ENCODE measurements around the gene LRP11. TPM values are rescaled to one million over a fixed set of nuclear protein-coding genes. Genes with fewer than 3 reads are reported as not detected.
"Not testable (repeated sequence)": the region's sequence is repeated elsewhere in the genome, so short reads cannot be mapped to it uniquely, and the experiment has no call there.

Gene LRP11
- total RNA-seq, 1 experiment from 2014 or later: 14.8 TPM

DNA sequence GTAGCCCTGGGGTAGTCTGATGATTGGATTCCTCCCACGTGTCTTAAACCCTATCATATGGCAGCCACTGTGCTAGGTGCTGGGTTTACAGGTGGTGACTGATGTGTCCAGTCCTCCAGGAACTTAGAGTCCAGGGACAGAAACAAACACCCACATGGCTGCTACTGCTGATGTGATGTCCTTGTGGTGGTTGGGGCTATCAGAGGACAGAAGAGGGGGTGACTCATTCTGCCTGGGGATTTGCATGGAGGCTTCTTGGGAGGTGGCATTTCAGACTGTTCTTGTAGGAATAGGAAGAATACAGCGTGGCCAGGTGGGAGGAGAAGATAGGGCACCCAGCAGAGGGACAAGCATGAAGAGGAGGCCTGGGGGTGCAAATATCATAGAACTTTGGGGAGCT lies 48.9 kb upstream of the LRP11 start:
- Histone ChIP-seq H2BK20ac (ENCODE audit: low read depth, low read length, poor library complexity, severe bottlenecking) (no peak overlapping the region), H3K9ac (ENCODE audit: extremely low read depth, insufficient read length, low read length) (no peak overlapping the region), H3K4ac (ENCODE audit: low read depth, low read length) (no peak overlapping the region), H4K5ac (ENCODE audit: insufficient read length, low read depth, low read length) (no peak overlapping the region), H2AK5ac (ENCODE audit: insufficient read length, low read length) (no peak overlapping the region), H3K4me2 (ENCODE audit: insufficient read depth, insufficient read length, low read length) (no peak overlapping the region), H3K27me3 (ENCODE audit: insufficient read depth, low read length) (no peaks in the 10 kb centered on the region; the same call in 1 of the 2 replicates), H3K23ac (ENCODE audit: insufficient read length, low read depth, low read length) (no peak overlapping the region), H3K9me3 (ENCODE audit: control insufficient read depth, low read depth, low read length) (no peaks in the 10 kb centered on the region), H2AFZ (ENCODE audit: low read length) (no peak overlapping the region), H3K79me2 (ENCODE audit: insufficient read depth, low read length) (no peaks in the 10 kb centered on the region), H3K14ac (ENCODE audit: insufficient read depth, low read length) (no peak overlapping the region), H2BK12ac (ENCODE audit: insufficient read length, low read depth, low read length) (no peak overlapping the region), H3K79me1 (ENCODE audit: insufficient read depth, low read depth, low read length, poor library complexity, severe bottlenecking) (no peaks in the 10 kb centered on the region), H2BK5ac (ENCODE audit: insufficient read length, low read length) (no peak overlapping the region), H4K8ac (replicated peaks; ENCODE audit: insufficient read length, low read depth, low read length) (no peak overlapping the region), H4K20me1 (ENCODE audit: control insufficient read depth, insufficient read depth, insufficient read length) (peaks cover 2% of the 10 kb centered on the region), H3K18ac (ENCODE audit: insufficient read length, low read depth, low read length) (no peak overlapping the region), H2BK15ac (ENCODE audit: low read depth, low read length) (no peak overlapping the region), H3K56ac (ENCODE audit: insufficient read length, low read depth, low read length) (no peak overlapping the region), H2BK120ac (ENCODE audit: low read depth, low read length, poor library complexity, severe bottlenecking) (no peak overlapping the region), H4K91ac (ENCODE audit: insufficient read length, low read depth, low read length) (no peak overlapping the region), H3T11ph (ENCODE audit: low read length) (no peak overlapping the region), H3K4me1 (ENCODE audit: insufficient read depth, low read length) (no peaks in the 10 kb centered on the region), H3K27ac (ENCODE audit: insufficient read length, low read depth, low read length) (no peak overlapping the region), H3K23me2 (ENCODE audit: insufficient read length, low read depth, low read length, poor library complexity, severe bottlenecking) (no peaks in the 10 kb centered on the region)
- no peaks in the 10 kb centered on the region for H3K4me1 Mint-ChIP-seq
- H3K9me3 Mint-ChIP-seq: peaks cover 22 to 24% of the 10 kb centered on the region in 2 experiments
- no peak overlapping the region for H3K4me3 Mint-ChIP-seq
- TF ChIP-seq, protein P1, sequence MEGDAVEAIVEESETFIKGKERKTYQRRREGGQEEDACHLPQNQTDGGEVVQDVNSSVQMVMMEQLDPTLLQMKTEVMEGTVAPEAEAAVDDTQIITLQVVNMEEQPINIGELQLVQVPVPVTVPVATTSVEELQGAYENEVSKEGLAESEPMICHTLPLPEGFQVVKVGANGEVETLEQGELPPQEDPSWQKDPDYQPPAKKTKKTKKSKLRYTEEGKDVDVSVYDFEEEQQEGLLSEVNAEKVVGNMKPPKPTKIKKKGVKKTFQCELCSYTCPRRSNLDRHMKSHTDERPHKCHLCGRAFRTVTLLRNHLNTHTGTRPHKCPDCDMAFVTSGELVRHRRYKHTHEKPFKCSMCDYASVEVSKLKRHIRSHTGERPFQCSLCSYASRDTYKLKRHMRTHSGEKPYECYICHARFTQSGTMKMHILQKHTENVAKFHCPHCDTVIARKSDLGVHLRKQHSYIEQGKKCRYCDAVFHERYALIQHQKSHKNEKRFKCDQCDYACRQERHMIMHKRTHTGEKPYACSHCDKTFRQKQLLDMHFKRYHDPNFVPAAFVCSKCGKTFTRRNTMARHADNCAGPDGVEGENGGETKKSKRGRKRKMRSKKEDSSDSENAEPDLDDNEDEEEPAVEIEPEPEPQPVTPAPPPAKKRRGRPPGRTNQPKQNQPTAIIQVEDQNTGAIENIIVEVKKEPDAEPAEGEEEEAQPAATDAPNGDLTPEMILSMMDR (conservative IDR thresholded peaks at IDR 0.05): no peak
- DNase-seq: no peak
- H3K36me3 Mint-ChIP-seq (ENCODE audit: insufficient read depth in 1 of 3, low read depth in 3 of 3): peaks cover 1 to 2% (median 2%) of the 10 kb centered on the region in 3 experiments; a peak in 4 of 7 replicates
- H3K27ac Mint-ChIP-seq: no peak overlapping the region
- no CpG with 5 or more reads among the region's 2 CpGs for whole genome bisulfite sequencing (ENCODE audit: extremely low coverage, insufficient read length, low lambda C conversion rate)
- peaks cover 51% of the 10 kb centered on the region for H3K27me3 Mint-ChIP-seq (ENCODE audit: low read depth)

DNA sequence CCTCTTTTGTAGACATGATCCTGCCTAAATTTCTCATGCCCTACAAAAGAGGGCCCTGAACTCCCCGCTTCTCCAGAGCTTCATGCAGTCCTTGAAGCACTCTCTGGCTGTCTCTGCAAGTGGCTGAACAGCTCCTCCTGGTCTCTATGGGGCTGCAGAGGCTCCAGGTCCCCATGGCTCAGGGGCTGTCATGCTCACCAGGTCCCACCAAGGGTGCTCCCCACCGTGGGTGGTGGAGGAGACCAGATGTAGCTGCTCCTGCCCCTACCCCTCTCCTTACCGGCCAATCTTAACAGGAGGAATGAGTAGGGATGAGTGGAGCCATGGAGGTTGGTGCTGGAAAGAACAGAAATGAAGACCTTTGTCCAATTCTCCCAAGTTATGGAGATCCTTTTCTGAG lies 48.5 kb upstream of the LRP11 start:
- not testable (repeated sequence) for DNase-seq; H2AFZ ChIP-seq (ENCODE audit: low read length); H3K4me1 Mint-ChIP-seq; H3K23ac ChIP-seq (ENCODE audit: insufficient read length, low read depth, low read length); H3K27ac ChIP-seq (ENCODE audit: insufficient read length, low read depth, low read length); H2BK20ac ChIP-seq (ENCODE audit: low read depth, low read length, poor library complexity, severe bottlenecking); H4K91ac ChIP-seq (ENCODE audit: insufficient read length, low read depth, low read length); H3K9me3 ChIP-seq (ENCODE audit: control insufficient read depth, low read depth, low read length); H3K4me2 ChIP-seq (ENCODE audit: insufficient read depth, insufficient read length, low read length); H2BK5ac ChIP-seq (ENCODE audit: insufficient read length, low read length); H2BK15ac ChIP-seq (ENCODE audit: low read depth, low read length); H3K79me1 ChIP-seq (ENCODE audit: insufficient read depth, low read depth, low read length, poor library complexity, severe bottlenecking); H3K56ac ChIP-seq (ENCODE audit: insufficient read length, low read depth, low read length); H3K23me2 ChIP-seq (ENCODE audit: insufficient read length, low read depth, low read length, poor library complexity, severe bottlenecking); H4K20me1 ChIP-seq (ENCODE audit: control insufficient read depth, insufficient read depth, insufficient read length); H4K5ac ChIP-seq (ENCODE audit: insufficient read length, low read depth, low read length); H3K18ac ChIP-seq (ENCODE audit: insufficient read length, low read depth, low read length); H3K4me3 Mint-ChIP-seq; H3K36me3 Mint-ChIP-seq (ENCODE audit: insufficient read depth in 1 of 3, low read depth in 3 of 3); H3K9ac ChIP-seq (ENCODE audit: extremely low read depth, insufficient read length, low read length); H3K4ac ChIP-seq (ENCODE audit: low read depth, low read length); H3K14ac ChIP-seq (ENCODE audit: insufficient read depth, low read length); H3K79me2 ChIP-seq (ENCODE audit: insufficient read depth, low read length); H2BK120ac ChIP-seq (ENCODE audit: low read depth, low read length, poor library complexity, severe bottlenecking); H4K8ac ChIP-seq (replicated peaks; ENCODE audit: insufficient read length, low read depth, low read length); H3T11ph ChIP-seq (ENCODE audit: low read length); H2AK5ac ChIP-seq (ENCODE audit: insufficient read length, low read length); H3K27ac Mint-ChIP-seq; H2BK12ac ChIP-seq (ENCODE audit: insufficient read length, low read depth, low read length); H3K4me1 ChIP-seq (ENCODE audit: insufficient read depth, low read length); H3K27me3 ChIP-seq (ENCODE audit: insufficient read depth, low read length)
- Mint-ChIP-seq H3K27me3 (ENCODE audit: low read depth) (peaks cover 51% of the 10 kb centered on the region), H3K9me3 (peaks cover 26 to 28% of the 10 kb centered on the region in 2 experiments)
- no CpG with 5 or more reads among the region's 3 CpGs for WGBS (ENCODE audit: extremely low coverage, insufficient read length, low lambda C conversion rate)

All from H9 (cell line).